CD4-positive, alpha-beta T cell treated with Interleukin-15 for 1 hour (primary cell): ENCODE measurements around the gene BCL2L11.

Experiments used
- DNase-seq: peaks from one replicate; pipeline ENCODE4 v3.0.0-alpha.2; 2020

Gene BCL2L11

DNA sequence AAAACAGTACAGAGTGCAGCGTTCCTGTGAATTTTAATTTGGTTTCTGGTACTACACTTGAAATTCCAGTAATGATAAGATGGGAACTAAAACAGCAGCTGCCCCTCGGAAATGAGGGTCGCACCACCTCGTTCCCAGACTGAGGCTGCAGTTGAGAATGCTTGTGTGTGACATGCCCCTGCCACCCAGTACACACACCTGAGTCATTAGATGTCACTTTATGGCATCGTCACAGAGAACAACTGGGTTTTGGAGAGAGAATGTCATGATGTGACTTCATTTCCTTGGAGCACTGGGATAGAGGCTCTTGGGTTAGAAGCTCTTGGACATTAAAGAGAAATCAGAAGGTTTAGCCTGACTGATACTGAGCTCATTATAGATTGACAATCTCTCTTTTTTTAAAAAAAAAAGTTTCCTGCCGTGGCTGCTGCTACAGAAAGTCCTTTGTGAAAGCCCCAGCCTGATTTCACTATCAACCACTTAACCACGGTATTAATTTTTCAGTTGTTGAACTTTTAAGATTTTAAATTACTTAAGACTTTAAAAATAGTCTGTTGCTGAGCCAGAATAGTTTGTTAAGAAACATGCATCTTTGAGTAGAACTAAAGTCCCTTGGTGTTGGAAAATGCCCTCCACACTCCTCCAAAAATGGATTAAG, 24.5 kb downstream of the BCL2L11 start:
- no peak for DNase-seq

DNA sequence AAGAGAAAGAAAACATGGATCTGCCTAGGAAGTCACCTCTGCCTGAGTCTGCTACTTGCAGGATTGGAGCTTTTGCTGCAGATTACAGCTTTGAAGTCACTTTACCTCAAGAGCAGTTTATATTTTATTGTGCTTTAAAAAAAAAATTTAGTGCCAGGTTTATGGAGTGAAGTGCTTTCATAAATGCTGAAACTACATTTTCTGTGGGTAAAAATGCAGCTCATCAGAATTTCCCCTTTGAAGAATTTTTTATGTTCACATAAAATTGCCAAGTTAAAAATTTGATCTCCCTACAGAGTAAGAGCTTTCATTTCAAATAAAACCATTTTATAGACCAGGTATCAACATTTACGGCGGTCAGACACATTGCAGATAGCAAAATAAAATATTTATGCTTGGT, 25.2 kb downstream of the BCL2L11 start:
- no peak for DNase-seq

DNA sequence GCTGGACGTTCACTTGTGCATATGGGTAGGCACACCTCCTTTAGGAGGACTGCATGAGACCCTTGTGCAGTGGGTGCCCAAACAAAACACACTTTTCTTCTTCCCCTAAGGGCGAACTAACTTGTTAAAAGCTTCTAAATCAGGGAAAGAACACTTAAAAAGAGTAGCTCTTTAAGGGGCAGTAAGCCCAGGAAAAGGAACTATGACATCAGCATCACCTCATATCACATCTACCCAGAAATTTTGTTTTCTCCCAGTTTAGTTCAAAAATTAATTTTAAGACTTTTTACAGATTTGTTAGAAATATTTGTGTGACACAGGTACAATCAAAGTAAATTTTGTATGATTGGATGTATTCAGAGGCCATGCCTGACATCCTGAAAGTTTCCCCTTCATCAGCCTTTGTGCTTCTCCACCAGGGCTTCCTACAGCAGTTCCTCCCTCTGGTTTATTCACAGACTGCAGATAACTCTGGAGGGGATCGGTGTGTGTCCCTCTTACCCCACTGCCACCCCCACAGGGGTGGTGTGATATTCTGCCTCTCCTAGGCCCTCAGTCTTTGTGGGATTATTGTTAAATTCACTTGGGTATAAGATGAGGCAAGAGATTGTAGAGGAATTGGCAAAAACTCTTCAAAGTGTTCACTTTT, 27.6 kb downstream of the BCL2L11 start:
- no peak for DNase-seq

DNA sequence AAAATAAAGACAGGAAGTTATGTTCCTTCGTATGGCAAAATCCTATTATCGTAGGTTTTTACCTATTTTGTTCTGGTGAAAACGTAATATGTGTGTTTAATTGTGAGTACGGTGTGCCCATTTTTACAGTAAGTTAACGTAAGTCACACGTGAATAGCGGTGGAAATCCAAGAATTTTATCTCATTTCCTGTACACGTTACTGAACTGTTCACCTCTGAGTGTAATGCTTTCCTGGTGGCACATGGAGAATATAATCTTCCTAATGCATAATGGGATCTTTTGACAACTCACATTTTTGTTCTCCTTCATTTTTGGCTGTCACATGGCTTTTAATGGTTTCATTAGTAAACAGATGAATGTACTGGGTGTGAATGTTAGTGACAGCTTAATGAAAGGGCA, 28.2 kb downstream of the BCL2L11 start:
- no peak for DNase-seq

DNA sequence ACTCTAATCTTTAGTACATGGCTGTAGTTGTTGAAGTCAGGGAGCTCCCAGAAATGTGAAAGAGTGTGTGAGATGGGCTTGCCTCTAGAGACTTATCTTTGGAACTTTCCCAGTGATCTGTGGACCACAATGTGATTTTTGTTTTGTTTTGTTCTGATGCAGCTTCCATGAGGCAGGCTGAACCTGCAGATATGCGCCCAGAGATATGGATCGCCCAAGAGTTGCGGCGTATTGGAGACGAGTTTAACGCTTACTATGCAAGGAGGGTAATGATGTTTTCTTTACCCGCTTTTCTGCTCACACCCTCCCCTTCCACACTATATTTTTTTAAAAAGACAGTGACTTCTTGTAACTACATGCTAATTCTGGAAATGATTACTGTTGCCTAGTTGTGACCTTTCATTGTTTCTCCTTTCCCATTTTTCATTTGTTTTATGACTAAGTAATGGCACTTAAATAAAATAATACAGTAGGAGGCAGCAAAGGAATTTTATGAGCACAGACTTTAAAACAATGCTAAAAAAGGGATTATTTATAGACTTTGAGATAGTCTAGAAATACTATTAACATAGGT, 29.3 kb downstream of the BCL2L11 start:
- no peak for DNase-seq

DNA sequence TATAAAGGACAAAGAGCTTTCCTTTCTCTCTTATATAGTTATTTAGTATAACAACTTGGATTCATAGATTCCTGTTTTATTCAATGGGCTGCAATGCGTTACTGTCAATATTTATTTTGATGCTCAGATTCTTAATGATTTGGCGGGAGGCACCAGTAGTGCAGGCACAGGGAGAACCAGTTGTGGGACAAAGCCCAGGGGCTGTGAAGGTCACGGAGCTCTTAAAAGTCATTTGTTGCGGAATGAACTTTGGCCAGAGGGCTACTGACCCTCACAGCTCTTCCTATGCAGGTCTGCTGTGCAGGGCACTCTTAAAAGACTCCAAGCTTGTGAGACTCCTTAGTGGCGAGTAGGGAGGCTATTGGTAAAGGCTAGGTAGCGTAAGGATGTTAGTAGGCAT, 34.0 kb downstream of the BCL2L11 start:
- DNase-seq = no peak

GRCh38 chr2:111155610-111156009, 34.9 kb downstream of the BCL2L11 start:
- no peak for DNase-seq

GRCh38 chr2:111156529-111156928, 35.8 kb downstream of the BCL2L11 start:
- DNase-seq = no peak

- DNase-seq = peak; percentile 41
These were observed 36.5 kb downstream of the BCL2L11 start for GRCh38 chr2:111157071-111157661.

DNA sequence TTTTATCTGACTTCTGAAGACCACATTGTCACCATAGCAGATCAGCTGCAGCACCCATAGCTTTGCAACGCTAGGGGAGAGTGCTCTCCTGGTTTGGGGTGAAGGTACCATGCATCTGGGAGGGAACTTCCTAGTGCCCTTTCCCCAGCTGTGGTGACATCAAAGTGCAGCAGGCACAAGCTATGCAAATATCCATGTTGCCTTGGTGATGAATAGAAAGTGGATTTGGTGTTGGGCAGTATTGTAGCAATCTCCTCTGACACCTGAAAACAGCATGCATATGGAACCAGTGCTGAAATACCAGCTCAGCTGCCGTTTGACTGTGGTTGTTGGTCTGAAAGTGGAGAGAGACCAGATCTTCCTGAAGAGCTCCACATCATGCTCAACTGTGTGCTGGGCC, 37.1 kb downstream of the BCL2L11 start:
- peak; percentile 48 for DNase-seq

- DNase-seq = no peak
These were observed 38.9 kb downstream of the BCL2L11 start for GRCh38 chr2:111159641-111160040.

- DNase-seq = no peak
These were observed 40.0 kb downstream of the BCL2L11 start for GRCh38 chr2:111160758-111161157.

DNA sequence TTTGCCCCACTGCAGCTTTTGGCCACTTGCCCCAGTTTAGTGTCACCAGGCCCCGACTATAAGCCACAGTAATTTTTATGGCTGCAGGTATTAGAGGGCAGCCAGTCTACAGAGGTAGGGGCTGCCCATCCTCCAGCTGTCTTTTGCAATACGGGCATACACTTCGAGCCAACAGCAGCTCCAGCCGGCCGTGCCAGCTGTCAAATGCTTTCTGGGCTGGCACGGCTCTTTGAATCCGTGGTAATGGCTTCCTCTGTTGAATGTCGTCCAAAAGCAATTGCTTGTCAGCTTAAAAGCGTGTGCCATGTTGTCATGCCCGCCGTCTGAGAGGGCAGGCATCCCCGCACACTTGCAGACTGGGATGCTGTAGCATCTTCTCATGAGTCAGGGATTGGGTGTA, 41.3 kb downstream of the BCL2L11 start:
- DNase-seq = no peak

- DNase-seq = no peak
These were observed 42.1 kb downstream of the BCL2L11 start for GRCh38 chr2:111162718-111163331.

DNA sequence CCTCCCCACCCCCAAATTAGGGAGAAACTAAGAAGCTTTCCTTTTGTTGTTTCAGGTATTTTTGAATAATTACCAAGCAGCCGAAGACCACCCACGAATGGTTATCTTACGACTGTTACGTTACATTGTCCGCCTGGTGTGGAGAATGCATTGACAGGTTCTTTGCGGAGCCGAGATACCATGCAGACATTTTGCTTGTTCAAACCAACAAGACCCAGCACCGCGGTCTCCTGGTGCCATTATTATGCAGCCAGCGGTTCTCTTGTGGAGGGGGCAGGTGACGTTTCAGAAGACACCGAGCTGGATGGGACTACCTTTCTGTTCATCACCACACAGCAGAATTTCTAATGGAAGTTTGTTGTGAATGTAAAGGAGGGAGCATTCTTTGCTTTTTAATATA, 43.4 kb downstream of the BCL2L11 start:
- no peak for DNase-seq

DNA sequence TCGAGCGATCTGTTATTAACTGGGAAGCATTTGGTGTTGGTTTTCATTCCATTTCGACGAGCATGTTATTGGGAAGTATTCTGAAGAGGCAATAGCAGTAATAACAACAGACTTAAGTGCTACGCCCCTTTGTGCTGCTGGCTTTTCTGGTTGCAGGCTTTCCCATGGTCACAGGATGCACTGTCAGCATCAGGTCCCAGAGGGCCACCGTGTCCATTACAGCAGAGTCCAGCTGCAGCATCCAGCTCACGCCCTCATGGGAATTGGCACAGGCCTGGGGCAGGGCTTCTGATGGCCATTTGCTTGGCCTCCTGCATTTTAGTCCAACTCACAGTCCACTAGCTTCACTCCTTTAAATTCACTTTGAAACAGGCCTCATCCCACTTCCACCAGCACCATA, 44.4 kb downstream of the BCL2L11 start:
- no peak for DNase-seq

DNA sequence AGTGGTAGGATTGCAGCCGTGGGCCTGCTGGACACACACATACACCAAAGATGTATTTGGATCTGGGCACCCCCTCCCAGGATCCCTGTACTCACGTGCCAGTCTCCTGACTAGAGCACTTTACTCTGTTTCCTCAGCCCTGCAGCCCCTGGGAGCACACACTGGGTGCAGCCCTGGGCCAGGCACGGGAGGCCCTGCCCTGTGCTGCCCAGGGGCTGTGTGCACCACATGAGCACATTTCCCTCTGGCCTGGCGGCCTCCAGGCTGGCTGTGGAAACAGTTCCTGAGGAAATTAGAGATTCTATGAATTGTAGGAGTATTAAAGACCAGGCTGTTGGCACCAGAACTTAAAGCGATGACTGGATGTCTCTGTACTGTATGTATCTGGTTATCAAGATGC, 45.4 kb downstream of the BCL2L11 start:
- DNase-seq = no peak

DNA sequence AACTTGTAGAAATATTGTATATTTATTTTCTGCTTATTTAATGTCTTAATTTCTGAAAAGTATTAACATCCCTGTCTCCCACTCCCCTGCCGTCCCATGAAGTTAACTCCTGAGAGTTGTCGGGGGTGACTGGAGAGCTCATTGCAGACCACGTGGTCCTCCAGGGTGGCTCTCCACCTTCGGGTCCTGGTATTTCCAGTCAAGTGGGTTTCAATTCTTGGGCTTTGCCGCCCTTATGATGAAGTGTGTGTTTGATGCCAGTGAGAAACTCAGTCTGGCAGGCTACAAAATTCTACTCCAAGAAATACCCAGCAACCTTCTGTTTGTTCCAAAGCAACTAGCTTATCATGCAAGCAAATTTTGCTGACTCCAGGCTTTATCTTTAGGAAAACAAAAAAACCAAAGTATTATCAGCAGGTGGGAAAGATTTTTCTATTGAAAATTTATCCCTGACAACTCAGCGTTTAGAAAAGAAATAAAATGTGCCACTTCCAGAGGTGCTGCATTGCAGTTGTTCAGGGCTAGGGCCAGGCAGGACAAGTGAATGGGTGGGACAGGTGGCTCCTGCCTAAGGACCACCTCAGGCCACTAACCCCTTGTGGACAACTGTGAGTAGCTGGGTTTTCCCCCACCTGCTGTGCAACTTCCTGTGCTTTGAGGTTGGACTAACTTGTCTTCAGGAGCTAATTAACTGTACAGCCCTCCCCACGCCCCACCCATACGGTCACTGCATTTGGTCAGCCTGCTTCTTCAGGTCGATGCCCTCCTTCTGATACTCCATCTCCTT, 46.6 kb downstream of the BCL2L11 start:
- no peak for DNase-seq

DNA sequence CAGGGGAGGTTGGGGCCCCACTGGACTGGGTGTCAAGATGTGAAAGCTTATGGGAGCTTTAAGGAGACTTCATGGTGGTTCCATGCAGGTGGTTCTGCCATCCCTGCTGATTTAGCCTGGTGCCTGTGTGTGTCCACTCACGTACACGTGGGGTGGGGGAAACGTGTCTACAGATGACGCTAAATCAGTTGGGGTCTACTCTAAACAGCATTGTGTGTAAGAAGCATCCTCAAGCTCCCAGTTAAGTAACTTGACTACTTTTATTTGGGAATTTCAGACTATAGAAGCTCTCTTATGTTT, 47.1 kb downstream of the BCL2L11 start:
- DNase-seq = no peak

GRCh38 chr2:111168528-111169239, 48.0 kb downstream of the BCL2L11 start:
- no peak for DNase-seq

- no peak for DNase-seq
These were observed 48.6 kb downstream of the BCL2L11 start for GRCh38 chr2:111169268-111169667.

DNA sequence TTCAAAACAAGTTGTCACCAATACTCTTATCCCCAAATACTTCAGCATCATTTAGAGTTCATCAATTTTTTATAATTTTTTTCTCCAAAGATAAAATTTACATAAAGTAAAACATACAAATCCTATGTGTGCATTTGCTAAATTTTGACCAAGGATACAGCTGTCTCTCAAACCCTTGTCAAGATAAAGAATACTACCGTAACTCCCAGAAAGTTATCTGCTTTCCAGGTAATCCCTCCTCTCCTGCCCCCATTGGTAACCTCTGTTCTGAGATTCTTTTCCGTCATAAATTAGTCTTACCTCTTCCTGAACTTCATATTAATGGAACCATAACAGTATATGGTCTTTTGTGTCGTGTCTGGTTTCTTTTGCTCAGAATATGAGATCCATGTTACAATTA, 49.2 kb downstream of the BCL2L11 start:
- no peak for DNase-seq
